AG09309 (cell line): ENCODE data around the gene PRKCQ.
"Not testable (repeated sequence)": the region's sequence is repeated elsewhere in the genome, so short reads cannot be mapped to it uniquely, and the experiment has no call there.

Experiments
- DNase-seq: peaks from one replicate; pipeline ENCODE4 v3.0.0-alpha.2; 2010; ENCODE audit warnings: low read depth
- H3K4me3 ChIP-seq: 2 replicates; pipeline ENCODE4 v1.5.1; 2011; ENCODE audit warnings: mild to moderate bottlenecking, low read depth, low read length, moderate library complexity; ENCODE audit not compliant: control insufficient read depth
- CTCF ChIP-seq: IDR thresholded peaks from 2 replicates; pipeline ENCODE4 v1.5.1; 2011; ENCODE audit warnings: mild to moderate bottlenecking, low read depth, low read length, inconsistent platforms; ENCODE audit not compliant: insufficient read depth, control insufficient read depth; ENCODE audit errors: missing control alignments

Gene PRKCQ

GRCh38 chr10:6589287-6590094 lies 9.4 kb upstream of the PRKCQ start:
- no peak for TF ChIP-seq CTCF
- no peak overlapping the region for H3K4me3 ChIP-seq
- DNase-seq: no peak

DNA sequence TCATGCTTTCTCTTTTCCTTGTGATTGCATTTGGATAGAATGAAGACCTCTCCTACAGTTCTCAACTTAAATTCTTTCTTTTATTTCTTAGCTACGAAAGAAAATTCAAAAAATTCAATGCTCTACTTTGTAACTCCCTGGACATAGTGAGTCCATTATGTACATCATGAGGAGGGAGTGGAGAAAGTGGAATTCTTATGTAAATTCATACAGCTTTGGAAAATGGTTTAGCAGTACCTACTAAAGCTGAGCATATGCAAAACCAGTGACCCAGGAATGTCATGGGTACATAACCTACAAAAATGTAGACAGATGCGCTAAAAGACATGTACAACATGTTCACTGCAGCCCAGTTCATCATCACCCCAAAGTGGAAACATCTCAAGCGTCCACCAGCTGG lies 8.8 kb upstream of the PRKCQ start:
- no peak for DNase-seq
- no peak for TF ChIP-seq CTCF
- no peak overlapping the region for H3K4me3 ChIP-seq

GRCh38 chr10:6588082-6588481 lies 8.0 kb upstream of the PRKCQ start:
- DNase-seq: no peak
- no peak overlapping the region for H3K4me3 ChIP-seq
- TF ChIP-seq CTCF: no peak

DNA sequence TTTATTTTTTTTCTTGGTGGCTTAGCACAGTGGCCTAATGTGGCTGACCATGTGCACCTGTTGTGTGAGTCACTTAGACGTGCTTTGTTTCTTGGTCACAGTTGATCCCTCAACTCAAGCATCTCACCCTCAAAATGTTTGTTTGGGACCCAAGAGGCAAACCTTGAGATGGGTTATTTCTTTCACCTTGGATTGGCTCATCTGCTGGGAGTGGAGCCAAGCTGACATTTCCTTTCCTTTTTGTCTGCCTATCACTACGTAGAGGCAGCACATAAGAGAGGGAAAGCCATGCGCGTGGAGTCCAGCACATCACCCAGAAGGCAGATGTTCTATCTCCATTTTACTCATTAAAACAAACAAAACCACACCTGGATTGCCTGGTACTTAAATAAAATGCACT lies 6.4 kb upstream of the PRKCQ start:
- no peak for TF ChIP-seq CTCF
- no peak overlapping the region for H3K4me3 ChIP-seq
- no peak for DNase-seq

GRCh38 chr10:6583447-6583846 lies 3.4 kb upstream of the PRKCQ start:
- TF ChIP-seq CTCF: no peak
- H3K4me3 ChIP-seq: no peak overlapping the region
- DNase-seq: no peak

DNA sequence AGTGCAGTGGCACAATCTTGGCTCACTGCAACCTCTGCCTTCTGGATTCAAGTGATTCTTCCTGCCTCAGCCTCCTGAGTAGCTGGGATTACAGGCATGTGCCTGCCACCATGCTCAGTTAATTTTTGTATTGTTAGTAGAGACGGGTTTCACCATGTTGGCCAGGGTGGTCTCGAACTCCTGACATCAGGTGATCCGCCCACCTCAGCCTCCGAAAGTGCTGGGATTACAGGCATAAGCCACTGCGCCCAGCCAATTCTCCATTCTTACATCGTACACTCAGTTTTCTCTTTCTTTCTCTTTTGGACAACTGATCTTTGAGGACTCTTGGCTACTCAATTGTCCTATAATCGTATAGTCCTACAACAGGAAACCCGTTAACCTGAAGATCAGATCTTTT lies 2.8 kb upstream of the PRKCQ start:
- not testable (repeated sequence) for DNase-seq, H3K4me3 ChIP-seq

DNA sequence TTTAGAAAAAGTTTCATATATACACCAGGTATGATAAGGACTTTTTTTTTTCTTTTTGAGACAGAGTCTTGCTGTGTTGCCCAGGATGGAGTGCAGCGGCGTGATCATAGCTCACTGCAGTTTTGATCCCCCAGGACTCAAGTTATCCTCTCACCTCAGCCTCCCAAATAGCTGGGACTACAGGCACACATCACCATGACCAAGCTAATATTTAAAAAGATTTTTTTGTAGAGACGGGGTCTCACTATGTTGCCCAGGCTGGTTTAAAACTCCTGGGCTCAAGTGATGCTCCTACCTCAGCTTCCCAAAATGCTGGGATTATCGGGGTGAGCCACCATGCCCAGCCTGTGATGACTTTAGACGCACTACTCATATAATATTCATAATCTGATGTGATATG lies 2.2 kb upstream of the PRKCQ start:
- TF ChIP-seq CTCF: no peak
- H3K4me3 ChIP-seq: no peak overlapping the region
- DNase-seq: no peak
